Esophagus squamous epithelium (tissue), 4 donors: ENCODE data around the gene TMPRSS3.

Experiments
- POLR2A ChIP-seq, 4 donors: fragments of 450-650 bp; IDR thresholded peaks; one replicate each; pipeline ENCODE4 v1.6.1; 2017; ENCODE audit warnings: antibody characterized with exemption in 4 of 4, mild to moderate bottlenecking in 4 of 4, moderate library complexity in 3 of 4
- TF ChIP-seq, protein P1 (sequence below), 6 experiments: fragments of 450-650 bp in 4 of 6; fragments of 200-600 bp in 2 of 6; sonication (generic) in 2 of 6; IDR thresholded peaks; one replicate each; pipeline ENCODE4 v1.5.1; 2016 to 2019; ENCODE audit warnings: antibody characterized with exemption in 6 of 6, mild to moderate bottlenecking in 4 of 6, moderate library complexity in 4 of 6

DNA sequence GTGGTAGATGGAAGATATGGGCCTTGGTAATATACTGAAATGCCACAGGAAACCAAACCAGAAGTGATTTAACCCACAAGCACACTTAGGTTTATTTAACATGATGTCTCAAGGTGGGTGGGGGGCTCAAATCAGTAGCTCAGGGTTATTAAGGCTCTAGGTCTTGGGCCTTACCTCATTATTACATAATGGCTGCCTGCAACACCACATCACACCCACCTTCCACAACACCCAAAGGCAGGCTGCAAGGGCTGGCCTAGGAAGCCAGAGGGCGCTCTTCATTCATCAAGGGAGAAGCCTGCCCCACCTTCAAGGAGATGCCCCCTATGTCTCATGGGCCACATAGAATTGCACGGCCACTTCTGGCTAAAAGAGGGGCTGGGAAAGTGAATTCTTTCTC, 35.5 kb downstream of the TMPRSS3 start:
- TF ChIP-seq, protein P1, sequence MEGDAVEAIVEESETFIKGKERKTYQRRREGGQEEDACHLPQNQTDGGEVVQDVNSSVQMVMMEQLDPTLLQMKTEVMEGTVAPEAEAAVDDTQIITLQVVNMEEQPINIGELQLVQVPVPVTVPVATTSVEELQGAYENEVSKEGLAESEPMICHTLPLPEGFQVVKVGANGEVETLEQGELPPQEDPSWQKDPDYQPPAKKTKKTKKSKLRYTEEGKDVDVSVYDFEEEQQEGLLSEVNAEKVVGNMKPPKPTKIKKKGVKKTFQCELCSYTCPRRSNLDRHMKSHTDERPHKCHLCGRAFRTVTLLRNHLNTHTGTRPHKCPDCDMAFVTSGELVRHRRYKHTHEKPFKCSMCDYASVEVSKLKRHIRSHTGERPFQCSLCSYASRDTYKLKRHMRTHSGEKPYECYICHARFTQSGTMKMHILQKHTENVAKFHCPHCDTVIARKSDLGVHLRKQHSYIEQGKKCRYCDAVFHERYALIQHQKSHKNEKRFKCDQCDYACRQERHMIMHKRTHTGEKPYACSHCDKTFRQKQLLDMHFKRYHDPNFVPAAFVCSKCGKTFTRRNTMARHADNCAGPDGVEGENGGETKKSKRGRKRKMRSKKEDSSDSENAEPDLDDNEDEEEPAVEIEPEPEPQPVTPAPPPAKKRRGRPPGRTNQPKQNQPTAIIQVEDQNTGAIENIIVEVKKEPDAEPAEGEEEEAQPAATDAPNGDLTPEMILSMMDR (IDR thresholded peaks at IDR 0.05): no peak
- TF ChIP-seq POLR2A (IDR thresholded peaks at IDR 0.05): no peak
